Measurements from ENCODE around the gene SUCO. TPM values are rescaled to one million over a fixed set of nuclear protein-coding genes. Genes with fewer than 3 reads are reported as not detected.

SUCO gene
- 94.8 TPM for total RNA-seq

GRCh38 chr1:172532700-172533512 lies at the start of gene SUCO:
Gene SUCO (plus strand): TSS chr1:172533150. CDS start chr1:172533436, 286 bp downstream.

GRCh38 chr1:172658871-172659453 lies 126.0 kb downstream of the SUCO start, which contains the start of gene FASLG:
Gene FASLG (plus strand): TSS chr1:172659103. CDS start chr1:172659202, 99 bp downstream.

Small RNA genes within 50 kb of the gene (small RNA-seq; reads per million reads assigned to genes)
- not detected for gene RNU6-693P (ENCODE audit: low replicate concordance)

Other genes with a start within 250 kb of the SUCO start
- gene C1orf105, start 112.5 kb upstream of the SUCO start, total RNA-seq, result not detected
- 24.4 TPM for gene PIGC, start 89.1 kb upstream of the SUCO start, total RNA-seq
- not detected for gene FASLG, start 126.0 kb downstream of the SUCO start, total RNA-seq

All from parietal lobe (tissue), 2 donors.